Measurements from ENCODE around the gene TMEM161A. TPM values are rescaled to one million over a fixed set of nuclear protein-coding genes. Genes with fewer than 3 reads are reported as not detected.

TMEM161A gene
- total and polyA plus RNA-seq, 2 experiments from 2014 or later, result 38.9 to 59.5 TPM

DNA sequence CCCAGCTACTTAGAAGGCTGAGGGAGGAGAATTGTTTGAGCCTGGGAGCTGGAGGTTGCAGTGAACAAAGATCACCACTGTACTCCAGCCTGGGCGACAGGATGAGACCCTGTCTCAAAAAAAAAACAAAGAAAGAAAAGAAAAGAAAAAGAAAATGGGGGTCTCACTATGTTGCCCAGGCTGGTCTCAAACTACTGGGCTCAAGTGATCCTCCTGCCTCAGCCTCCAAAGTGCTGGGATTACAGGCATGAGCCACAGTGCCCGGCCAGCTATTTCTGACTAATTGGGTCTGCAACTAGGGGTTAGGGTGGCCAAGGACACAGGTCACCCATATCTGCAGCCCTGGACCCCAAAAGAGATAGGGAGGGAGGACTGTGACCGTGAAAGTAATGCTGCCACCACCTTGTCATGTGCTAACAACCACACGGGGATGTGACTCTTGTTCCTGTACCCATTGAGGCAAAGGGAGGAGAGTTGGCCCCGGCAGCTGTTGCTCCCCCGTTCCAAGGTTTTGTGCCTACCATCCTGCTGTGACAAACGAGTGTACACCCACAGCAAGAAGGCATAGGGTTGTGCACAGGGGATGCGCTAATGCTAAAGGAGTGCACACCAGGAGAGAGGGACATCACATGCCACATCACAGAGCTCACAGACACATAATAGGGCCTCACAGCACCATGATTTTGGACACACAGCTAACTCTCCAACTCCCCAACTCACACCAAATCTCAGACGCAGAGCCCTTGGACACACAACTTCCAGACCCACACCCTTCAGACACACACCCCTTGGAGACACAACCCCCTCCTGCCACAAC lies 31.2 kb upstream of the TMEM161A start (continued):
- TF ChIP-seq, protein P1, sequence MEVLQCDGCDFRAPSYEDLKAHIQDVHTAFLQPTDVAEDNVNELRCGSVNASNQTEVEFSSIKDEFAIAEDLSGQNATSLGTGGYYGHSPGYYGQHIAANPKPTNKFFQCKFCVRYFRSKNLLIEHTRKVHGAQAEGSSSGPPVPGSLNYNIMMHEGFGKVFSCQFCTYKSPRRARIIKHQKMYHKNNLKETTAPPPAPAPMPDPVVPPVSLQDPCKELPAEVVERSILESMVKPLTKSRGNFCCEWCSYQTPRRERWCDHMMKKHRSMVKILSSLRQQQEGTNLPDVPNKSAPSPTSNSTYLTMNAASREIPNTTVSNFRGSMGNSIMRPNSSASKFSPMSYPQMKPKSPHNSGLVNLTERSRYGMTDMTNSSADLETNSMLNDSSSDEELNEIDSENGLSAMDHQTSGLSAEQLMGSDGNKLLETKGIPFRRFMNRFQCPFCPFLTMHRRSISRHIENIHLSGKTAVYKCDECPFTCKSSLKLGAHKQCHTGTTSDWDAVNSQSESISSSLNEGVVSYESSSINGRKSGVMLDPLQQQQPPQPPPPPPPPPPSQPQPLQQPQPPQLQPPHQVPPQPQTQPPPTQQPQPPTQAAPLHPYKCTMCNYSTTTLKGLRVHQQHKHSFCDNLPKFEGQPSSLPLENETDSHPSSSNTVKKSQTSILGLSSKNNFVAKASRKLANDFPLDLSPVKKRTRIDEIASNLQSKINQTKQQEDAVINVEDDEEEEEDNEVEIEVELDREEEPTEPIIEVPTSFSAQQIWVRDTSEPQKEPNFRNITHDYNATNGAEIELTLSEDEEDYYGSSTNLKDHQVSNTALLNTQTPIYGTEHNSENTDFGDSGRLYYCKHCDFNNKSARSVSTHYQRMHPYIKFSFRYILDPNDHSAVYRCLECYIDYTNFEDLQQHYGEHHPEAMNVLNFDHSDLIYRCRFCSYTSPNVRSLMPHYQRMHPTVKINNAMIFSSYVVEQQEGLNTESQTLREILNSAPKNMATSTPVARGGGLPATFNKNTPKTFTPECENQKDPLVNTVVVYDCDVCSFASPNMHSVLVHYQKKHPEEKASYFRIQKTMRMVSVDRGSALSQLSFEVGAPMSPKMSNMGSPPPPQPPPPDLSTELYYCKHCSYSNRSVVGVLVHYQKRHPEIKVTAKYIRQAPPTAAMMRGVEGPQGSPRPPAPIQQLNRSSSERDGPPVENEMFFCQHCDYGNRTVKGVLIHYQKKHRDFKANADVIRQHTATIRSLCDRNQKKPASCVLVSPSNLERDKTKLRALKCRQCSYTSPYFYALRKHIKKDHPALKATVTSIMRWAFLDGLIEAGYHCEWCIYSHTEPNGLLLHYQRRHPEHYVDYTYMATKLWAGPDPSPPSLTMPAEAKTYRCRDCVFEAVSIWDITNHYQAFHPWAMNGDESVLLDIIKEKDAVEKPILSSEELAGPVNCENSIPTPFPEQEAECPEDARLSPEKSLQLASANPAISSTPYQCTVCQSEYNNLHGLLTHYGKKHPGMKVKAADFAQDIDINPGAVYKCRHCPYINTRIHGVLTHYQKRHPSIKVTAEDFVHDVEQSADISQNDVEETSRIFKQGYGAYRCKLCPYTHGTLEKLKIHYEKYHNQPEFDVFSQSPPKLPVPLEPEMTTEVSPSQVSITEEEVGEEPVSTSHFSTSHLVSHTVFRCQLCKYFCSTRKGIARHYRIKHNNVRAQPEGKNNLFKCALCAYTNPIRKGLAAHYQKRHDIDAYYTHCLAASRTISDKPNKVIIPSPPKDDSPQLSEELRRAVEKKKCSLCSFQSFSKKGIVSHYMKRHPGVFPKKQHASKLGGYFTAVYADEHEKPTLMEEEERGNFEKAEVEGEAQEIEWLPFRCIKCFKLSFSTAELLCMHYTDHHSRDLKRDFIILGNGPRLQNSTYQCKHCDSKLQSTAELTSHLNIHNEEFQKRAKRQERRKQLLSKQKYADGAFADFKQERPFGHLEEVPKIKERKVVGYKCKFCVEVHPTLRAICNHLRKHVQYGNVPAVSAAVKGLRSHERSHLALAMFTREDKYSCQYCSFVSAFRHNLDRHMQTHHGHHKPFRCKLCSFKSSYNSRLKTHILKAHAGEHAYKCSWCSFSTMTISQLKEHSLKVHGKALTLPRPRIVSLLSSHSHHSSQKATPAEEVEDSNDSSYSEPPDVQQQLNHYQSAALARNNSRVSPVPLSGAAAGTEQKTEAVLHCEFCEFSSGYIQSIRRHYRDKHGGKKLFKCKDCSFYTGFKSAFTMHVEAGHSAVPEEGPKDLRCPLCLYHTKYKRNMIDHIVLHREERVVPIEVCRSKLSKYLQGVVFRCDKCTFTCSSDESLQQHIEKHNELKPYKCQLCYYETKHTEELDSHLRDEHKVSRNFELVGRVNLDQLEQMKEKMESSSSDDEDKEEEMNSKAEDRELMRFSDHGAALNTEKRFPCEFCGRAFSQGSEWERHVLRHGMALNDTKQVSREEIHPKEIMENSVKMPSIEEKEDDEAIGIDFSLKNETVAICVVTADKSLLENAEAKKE (CRISPR knock-in tag; IDR thresholded peaks at IDR 0.05), result no peak
- TF ChIP-seq ZNF114 (CRISPR knock-in tag; IDR thresholded peaks at IDR 0.05) (no peak), EZH2phosphoT487 (IDR thresholded peaks at IDR 0.05; ENCODE audit: unreplicated experiment) (no peak), JUNB (IDR thresholded peaks at IDR 0.05; ENCODE audit: unreplicated experiment) (no peak), ZNF331 (CRISPR knock-in tag; IDR thresholded peaks at IDR 0.05; ENCODE audit: low read depth) (no peak), STAT1 (IDR thresholded peaks at IDR 0.05; ENCODE audit: unreplicated experiment) (no peak), POLR2AphosphoS5 (IDR thresholded peaks at IDR 0.05; ENCODE audit: low read depth) (no peak)
- TF ChIP-seq, protein P2, sequence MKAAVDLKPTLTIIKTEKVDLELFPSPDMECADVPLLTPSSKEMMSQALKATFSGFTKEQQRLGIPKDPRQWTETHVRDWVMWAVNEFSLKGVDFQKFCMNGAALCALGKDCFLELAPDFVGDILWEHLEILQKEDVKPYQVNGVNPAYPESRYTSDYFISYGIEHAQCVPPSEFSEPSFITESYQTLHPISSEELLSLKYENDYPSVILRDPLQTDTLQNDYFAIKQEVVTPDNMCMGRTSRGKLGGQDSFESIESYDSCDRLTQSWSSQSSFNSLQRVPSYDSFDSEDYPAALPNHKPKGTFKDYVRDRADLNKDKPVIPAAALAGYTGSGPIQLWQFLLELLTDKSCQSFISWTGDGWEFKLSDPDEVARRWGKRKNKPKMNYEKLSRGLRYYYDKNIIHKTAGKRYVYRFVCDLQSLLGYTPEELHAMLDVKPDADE (IDR thresholded peaks at IDR 0.05), result no peak
- TF ChIP-seq, protein P3, sequence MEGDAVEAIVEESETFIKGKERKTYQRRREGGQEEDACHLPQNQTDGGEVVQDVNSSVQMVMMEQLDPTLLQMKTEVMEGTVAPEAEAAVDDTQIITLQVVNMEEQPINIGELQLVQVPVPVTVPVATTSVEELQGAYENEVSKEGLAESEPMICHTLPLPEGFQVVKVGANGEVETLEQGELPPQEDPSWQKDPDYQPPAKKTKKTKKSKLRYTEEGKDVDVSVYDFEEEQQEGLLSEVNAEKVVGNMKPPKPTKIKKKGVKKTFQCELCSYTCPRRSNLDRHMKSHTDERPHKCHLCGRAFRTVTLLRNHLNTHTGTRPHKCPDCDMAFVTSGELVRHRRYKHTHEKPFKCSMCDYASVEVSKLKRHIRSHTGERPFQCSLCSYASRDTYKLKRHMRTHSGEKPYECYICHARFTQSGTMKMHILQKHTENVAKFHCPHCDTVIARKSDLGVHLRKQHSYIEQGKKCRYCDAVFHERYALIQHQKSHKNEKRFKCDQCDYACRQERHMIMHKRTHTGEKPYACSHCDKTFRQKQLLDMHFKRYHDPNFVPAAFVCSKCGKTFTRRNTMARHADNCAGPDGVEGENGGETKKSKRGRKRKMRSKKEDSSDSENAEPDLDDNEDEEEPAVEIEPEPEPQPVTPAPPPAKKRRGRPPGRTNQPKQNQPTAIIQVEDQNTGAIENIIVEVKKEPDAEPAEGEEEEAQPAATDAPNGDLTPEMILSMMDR (conservative IDR thresholded peaks at IDR 0.05; ENCODE audit: low read depth in 2 of 2), result no peak

Measured in GM23338 (cell line).